ENCODE data around the gene RIMS4. TPM values are rescaled to one million over a fixed set of nuclear protein-coding genes. Genes with fewer than 3 reads are reported as not detected.

The RIMS4 gene
- total RNA-seq, 1 donor from 2014 or later = not detected

DNA sequence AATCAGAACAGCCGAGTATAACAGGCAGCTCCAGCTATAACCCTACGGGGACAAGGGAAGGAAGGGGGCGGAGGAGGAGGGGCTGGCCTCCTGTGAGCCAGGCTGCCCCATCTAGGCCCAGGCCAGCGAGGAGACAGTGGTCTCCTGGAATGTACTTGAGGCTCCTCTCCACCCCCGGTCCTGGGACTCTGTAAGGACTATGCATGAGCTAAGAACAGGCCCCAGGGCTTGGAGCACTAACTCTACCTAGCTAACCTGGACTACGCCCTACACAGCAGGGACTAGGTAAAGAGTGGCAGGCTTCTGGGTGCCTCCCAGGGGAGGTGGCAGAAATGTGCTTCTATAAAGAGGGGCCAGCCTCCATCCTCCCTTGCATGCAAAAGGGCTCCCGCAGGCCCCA lies 55.8 kb downstream of the RIMS4 start:
- TF ChIP-seq CTCF (IDR thresholded peaks at IDR 0.05) = no peak
- no peak overlapping the region for H3K27ac Mint-ChIP-seq
- ATAC-seq (ENCODE audit: low read depth) = no peak
- intact Hi-C loops (cut with micrococcal nuclease) = no loop called here
- no peaks in the 10 kb centered on the region for H3K36me3 Mint-ChIP-seq (ENCODE audit: low read depth)
- CTCF ChIA-PET = no interaction called here
- no peak for DNase-seq
- POLR2A ChIA-PET = no interaction called here
- H3K4me1 Mint-ChIP-seq = no peaks in the 10 kb centered on the region
- peaks cover 16% of the 10 kb centered on the region for H3K27me3 Mint-ChIP-seq
- H3K9me3 Mint-ChIP-seq = no peaks in the 10 kb centered on the region
- H3K4me3 Mint-ChIP-seq = no peak overlapping the region

DNA sequence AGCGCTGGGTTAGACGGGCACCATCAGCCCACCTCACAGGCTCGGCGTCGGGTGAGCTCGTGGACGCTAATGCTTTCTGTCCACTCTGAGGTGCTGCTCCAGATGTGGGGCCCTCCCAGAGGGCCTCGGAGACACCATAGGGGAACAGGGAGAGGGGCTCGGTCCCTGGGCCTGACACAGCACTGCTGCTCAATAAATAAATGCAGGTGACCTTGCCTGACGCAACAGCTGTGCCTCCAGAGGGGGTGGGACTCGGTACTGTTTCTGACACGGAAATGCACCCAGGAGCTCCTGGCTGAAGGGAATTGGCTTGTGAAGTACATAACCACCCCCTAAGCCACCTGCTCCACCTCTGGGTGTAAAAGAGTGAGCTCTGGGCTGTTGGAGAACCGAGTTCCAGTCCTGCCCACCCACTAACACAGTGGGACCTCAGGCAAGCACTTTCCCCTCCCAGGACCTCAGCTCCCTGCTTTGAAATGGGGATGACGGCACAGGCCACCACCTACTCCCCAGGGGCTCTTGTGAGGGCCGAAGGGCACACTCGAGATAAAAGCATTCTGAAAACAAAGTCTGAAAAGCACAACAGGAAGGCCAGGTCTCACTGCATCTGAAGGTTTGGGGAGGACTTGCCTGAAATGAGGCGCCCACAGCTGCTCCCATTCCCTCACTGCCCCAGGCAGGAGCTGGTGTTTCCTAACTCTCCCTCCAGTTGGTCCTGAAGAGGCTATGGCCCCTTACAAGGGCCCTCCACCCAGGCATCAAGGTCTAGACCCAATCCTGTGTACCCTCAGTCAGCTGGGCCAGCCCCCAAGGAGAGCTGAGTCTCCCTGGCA lies 58.0 kb downstream of the RIMS4 start:
- ATAC-seq (ENCODE audit: low read depth) (no peak), DNase-seq (no peak)
- POLR2A ChIA-PET = no interaction called here
- TF ChIP-seq CTCF (IDR thresholded peaks at IDR 0.05) = no peak
- Mint-ChIP-seq H3K9me3 (no peaks in the 10 kb centered on the region), H3K27me3 (peaks cover 18% of the 10 kb centered on the region), H3K4me3 (no peak overlapping the region), H3K27ac (no peak overlapping the region), H3K36me3 (ENCODE audit: low read depth) (no peaks in the 10 kb centered on the region), H3K4me1 (peaks cover 3% of the 10 kb centered on the region)
- intact Hi-C loops (cut with micrococcal nuclease) = no loop called here
- CTCF ChIA-PET = no interaction called here

GRCh38 chr20:44750081-44750805 lies 60.1 kb downstream of the RIMS4 start:
- no peak for DNase-seq
- H3K4me1 Mint-ChIP-seq = peaks cover 9% of the 10 kb centered on the region
- ChIA-PET POLR2A (no interaction called here), CTCF (no interaction called here)
- no peak overlapping the region for H3K27ac Mint-ChIP-seq
- no peaks in the 10 kb centered on the region for H3K9me3 Mint-ChIP-seq
- ATAC-seq (ENCODE audit: low read depth) = no peak
- intact Hi-C loops (cut with micrococcal nuclease) = no loop called here
- no peak overlapping the region for H3K4me3 Mint-ChIP-seq
- TF ChIP-seq CTCF (IDR thresholded peaks at IDR 0.05) = no peak
- no peaks in the 10 kb centered on the region for H3K36me3 Mint-ChIP-seq (ENCODE audit: low read depth)
- H3K27me3 Mint-ChIP-seq = peaks cover 29% of the 10 kb centered on the region

GRCh38 chr20:44748005-44748370 lies 62.4 kb downstream of the RIMS4 start:
- TF ChIP-seq CTCF (IDR thresholded peaks at IDR 0.05) = no peak

More at GRCh38 chr20:44748005-44748370, 62.4 kb downstream of the RIMS4 start:
- peaks cover 36% of the 10 kb centered on the region for H3K27me3 Mint-ChIP-seq
- DNase-seq (no peak), ATAC-seq (ENCODE audit: low read depth) (no peak)
- no peaks in the 10 kb centered on the region for H3K36me3 Mint-ChIP-seq (ENCODE audit: low read depth)
- H3K4me1 Mint-ChIP-seq = peaks cover 9% of the 10 kb centered on the region
- H3K9me3 Mint-ChIP-seq = no peaks in the 10 kb centered on the region
- CTCF ChIA-PET = interaction anchor here (0.7 to 1.9 kb wide), 8 partner anchors 8 to 363 kb away, joined by 3 to 10 read pairs (median 4); no protein-coding TSS in a partner anchor
- POLR2A ChIA-PET = no interaction called here
- intact Hi-C loops (cut with micrococcal nuclease) = loop anchor here (5.0 kb wide), 2 partner anchors 349 to 361 kb away; no protein-coding TSS in a partner anchor
- H3K27ac Mint-ChIP-seq = no peak overlapping the region
- H3K4me3 Mint-ChIP-seq = no peak overlapping the region
